Right cardiac atrium (tissue), 5 donors: Measurements from ENCODE around the gene KLKB1. TPM values are rescaled to one million over a fixed set of nuclear protein-coding genes. Genes with fewer than 3 reads are reported as not detected.
A peak's percentile ranks its signal among the peaks of the same experiment; 100 is the strongest.

Experiments
- ATAC-seq, 2 donors: fragments of 200-7000 bp; cut with Tn5 transposase; one replicate each; pipeline versions ENCODE4 v1.8.0 to v1.9.1; 2020; ENCODE audit warnings: moderate library complexity in 2 of 2, mild to moderate bottlenecking in 1 of 2
- DNase-seq, 3 donors: peaks; one replicate each; pipeline ENCODE4 v3.0.0-alpha.2; 2020
- H3K27ac ChIP-seq: one replicate; pipeline ENCODE4 v1.5.1; 2013; ENCODE audit warnings: mild to moderate bottlenecking, low read length, control low read depth, moderate library complexity
- H3K27me3 ChIP-seq: one replicate; pipeline ENCODE4 v1.6.1; 2013; ENCODE audit not compliant: control insufficient read depth, insufficient read depth
- H3K4me1 ChIP-seq: one replicate; pipeline ENCODE4 v1.6.1; 2013; ENCODE audit warnings: low read length; ENCODE audit not compliant: control insufficient read depth, insufficient read depth
- H3K4me3 ChIP-seq: one replicate; pipeline ENCODE4 v1.5.1; 2013; ENCODE audit warnings: low read length, control low read depth
- H3K9me3 ChIP-seq: one replicate; pipeline ENCODE4 v1.6.1; 2013; ENCODE audit warnings: low read length; ENCODE audit not compliant: control insufficient read depth
- WGBS: extraction: QIAGEN DNeasy Blood & Tissue Kit; methylation state at CpG from one replicate; pipeline ENCODE4 v1.1.7; 2013; 5-methylcytosine and 5-hydroxymethylcytosine counted together
- intact Hi-C, 4 donors: fragments of 100-400 bp; cut with DNase I; formaldehyde crosslinking; loops; one replicate each; pipeline versions ENCODE4 v1.11.0 to v1.14.0; 2022 to 2023
- polyA plus RNA-seq: library from polyadenylated mRNA; stranded (reverse); fragments of 200-250 nt; gene quantifications from one replicate; pipeline ENCODE4 v1.2.3, GENCODE V29; 2013
- total RNA-seq, 4 donors: library from RNA; stranded (reverse); fragmentation: NEBNext Ultra II Directional; extraction: Animal tissue kit (Norgen Biotek cat#: 25700); gene quantifications; one replicate each; pipeline ENCODE4 v1.2.1, GENCODE V29; 2021
- donor health status: healthy with polysubstance abuse.
- donor health status: DM: no; HTN: yes; CAD: no.
- donor health status: DM: no; HTN: no; CAD: no.
- donor health status: DM: no; HTN: yes; CAD: no; lungs with severe emphysema.
- donor health status: DM: yes; HTN: yes; CAD: no.

KLKB1 gene
- total and polyA plus RNA-seq, 5 donors: 0.56 to 1.7 (median 0.93) TPM

DNA sequence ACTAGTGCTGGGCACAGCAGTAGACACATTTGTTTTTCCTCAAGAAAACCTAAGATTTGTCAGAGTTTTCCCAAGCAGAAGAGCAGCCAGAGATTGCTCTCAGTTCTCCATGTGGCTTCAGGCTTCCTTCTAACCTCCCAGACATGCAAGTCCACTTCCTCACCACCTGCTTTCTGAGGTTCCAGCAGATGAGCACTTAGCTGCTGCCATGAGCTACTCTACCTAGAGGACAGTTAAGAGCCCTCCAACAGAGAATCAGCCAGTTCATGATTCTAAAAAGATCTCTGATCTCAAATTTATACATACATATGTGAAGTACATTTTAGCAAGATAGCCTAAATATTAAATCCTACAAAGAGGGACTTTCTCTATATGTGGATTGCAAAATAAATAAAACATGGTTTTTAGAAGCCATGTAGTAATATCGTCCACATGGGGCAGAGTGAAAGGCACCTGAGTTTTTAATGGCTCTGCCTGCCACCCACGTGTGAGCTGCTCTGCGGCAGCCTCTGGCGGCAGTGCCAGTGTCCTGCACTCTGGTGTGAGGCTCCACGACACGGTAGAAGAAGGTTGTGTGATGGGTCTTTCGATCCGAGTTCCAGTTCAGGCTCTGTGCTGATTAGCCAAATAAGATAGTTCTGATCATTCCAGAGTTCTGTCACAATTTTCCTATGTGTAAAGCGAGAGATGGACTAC, 25.6 kb upstream of the KLKB1 start:
- intact Hi-C loops: no loop called here

DNA sequence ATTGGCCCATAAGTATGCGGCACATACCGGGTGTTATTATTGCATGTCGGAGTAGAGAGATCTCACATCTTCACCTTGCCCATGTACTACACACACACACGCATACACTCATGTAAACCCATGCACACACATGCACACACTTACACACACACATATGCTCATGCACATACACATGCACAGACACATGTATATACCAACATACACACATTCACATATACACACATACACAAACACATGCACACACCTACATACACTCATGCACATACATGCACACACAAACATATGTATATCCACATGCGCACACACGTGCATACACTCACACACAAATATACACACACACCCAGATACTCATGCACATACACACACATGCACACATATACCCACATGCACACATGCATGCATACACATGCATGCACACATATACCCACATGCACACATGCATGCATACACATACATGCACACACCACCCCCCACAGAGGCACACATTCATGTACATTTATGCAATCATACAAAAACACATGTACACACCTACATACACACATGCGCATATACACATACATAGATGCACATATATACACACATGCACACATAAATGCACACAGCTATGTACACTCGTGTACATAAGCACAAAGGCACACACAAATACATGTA, 24.7 kb upstream of the KLKB1 start:
- WGBS: 89% methylated on average over 8 of the region's 8 CpGs
- no peak overlapping the region for H3K27ac ChIP-seq
- no peak for DNase-seq
- H3K4me1 ChIP-seq: peaks cover 4% of the 10 kb centered on the region
- H3K4me3 ChIP-seq: no peak overlapping the region
- peak in 1 of 2 donors; percentile 12 for ATAC-seq
- intact Hi-C loops: no loop called here
- H3K9me3 ChIP-seq: no peaks in the 10 kb centered on the region
- no peaks in the 10 kb centered on the region for H3K27me3 ChIP-seq

More for the DNA sequence above, 25.6 kb upstream of the KLKB1 start:
- peak overlapping the region; percentile 37 for H3K27ac ChIP-seq
- peak in 2 of 3 donors; percentile 66 to 73 for DNase-seq
- peak; percentile 57 to 72 for ATAC-seq
- H3K4me1 ChIP-seq: peaks cover 4% of the 10 kb centered on the region
- H3K27me3 ChIP-seq: no peaks in the 10 kb centered on the region
- no peak overlapping the region for H3K4me3 ChIP-seq
- 44% methylated on average over 9 of the region's 9 CpGs for WGBS
- H3K9me3 ChIP-seq: no peaks in the 10 kb centered on the region

GRCh38 chr4:186203406-186203805, 23.9 kb upstream of the KLKB1 start:
- H3K4me1 ChIP-seq: peaks cover 4% of the 10 kb centered on the region
- H3K27me3 ChIP-seq: no peaks in the 10 kb centered on the region
- H3K9me3 ChIP-seq: no peaks in the 10 kb centered on the region
- intact Hi-C loops: no loop called here
- DNase-seq: no peak
- no peak overlapping the region for H3K4me3 ChIP-seq
- H3K27ac ChIP-seq: no peak overlapping the region
- 41% methylated on average over 12 of the region's 12 CpGs for WGBS
- peak in 1 of 2 donors; percentile 40 for ATAC-seq

GRCh38 chr4:186204103-186204559, 23.2 kb upstream of the KLKB1 start:
- Histone ChIP-seq H3K4me1 (peaks cover 4% of the 10 kb centered on the region), H3K4me3 (no peak overlapping the region), H3K9me3 (no peaks in the 10 kb centered on the region), H3K27ac (no peak overlapping the region), H3K27me3 (no peaks in the 10 kb centered on the region)
- 56% methylated on average over 45 of the region's 45 CpGs for WGBS
- DNase-seq: no peak
- peak; percentile 32 to 52 for ATAC-seq
- intact Hi-C loops: no loop called here

DNA sequence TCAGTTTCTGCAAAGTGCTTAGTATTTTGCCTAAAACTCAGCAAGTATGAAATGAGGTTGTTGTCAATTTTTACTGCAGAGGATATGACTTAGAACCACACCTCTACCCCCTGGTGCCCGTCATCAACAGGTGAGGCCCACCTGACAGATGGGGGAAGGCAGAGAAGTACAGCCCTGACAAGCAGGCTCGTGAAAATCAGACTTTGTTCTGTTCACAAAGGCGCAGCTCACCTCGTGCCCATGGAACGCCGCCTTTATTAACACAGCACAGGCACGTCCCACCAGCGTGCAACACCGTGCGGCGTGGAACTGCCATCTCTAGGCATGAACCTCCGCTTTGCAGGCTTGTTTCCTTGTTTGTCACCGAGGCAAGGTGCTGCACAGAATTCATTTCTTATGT, 22.6 kb upstream of the KLKB1 start:
- no peak overlapping the region for H3K27ac ChIP-seq
- WGBS: 87% methylated on average over 13 of the region's 13 CpGs

GRCh38 chr4:186205156-186205555, 22.2 kb upstream of the KLKB1 start:
- intact Hi-C loops: no loop called here
- H3K4me3 ChIP-seq: no peak overlapping the region
- no peaks in the 10 kb centered on the region for H3K27me3 ChIP-seq
- no peaks in the 10 kb centered on the region for H3K9me3 ChIP-seq
- H3K4me1 ChIP-seq: peaks cover 4% of the 10 kb centered on the region
- ATAC-seq: no peak
- WGBS: 91% methylated on average over 8 of the region's 8 CpGs
- no peak for DNase-seq
- H3K27ac ChIP-seq: no peak overlapping the region

More for the DNA sequence above, 22.6 kb upstream of the KLKB1 start:
- DNase-seq (no peak), ATAC-seq (no peak)
- Histone ChIP-seq H3K4me3 (no peak overlapping the region), H3K9me3 (no peaks in the 10 kb centered on the region), H3K27me3 (no peaks in the 10 kb centered on the region), H3K4me1 (peaks cover 4% of the 10 kb centered on the region)
- intact Hi-C loops: no loop called here

- WGBS: 52% methylated on average over 8 of the region's 8 CpGs
- Histone ChIP-seq H3K27me3 (no peaks in the 10 kb centered on the region), H3K4me1 (no peaks in the 10 kb centered on the region), H3K27ac (no peak overlapping the region), H3K4me3 (no peak overlapping the region), H3K9me3 (no peaks in the 10 kb centered on the region)
- ATAC-seq: no peak
- no peak for DNase-seq
- intact Hi-C loops: no loop called here
Measured at GRCh38 chr4:186216465-186217024, 10.8 kb upstream of the KLKB1 start.

GRCh38 chr4:186217733-186218293, 9.5 kb upstream of the KLKB1 start:
- no peaks in the 10 kb centered on the region for H3K9me3 ChIP-seq
- H3K27me3 ChIP-seq: no peaks in the 10 kb centered on the region
- no peaks in the 10 kb centered on the region for H3K4me1 ChIP-seq
- no peak overlapping the region for H3K4me3 ChIP-seq
- WGBS: 38% methylated on average over 1 of the region's 1 CpG
- no peak for ATAC-seq
- H3K27ac ChIP-seq: no peak overlapping the region
- intact Hi-C loops: no loop called here
- DNase-seq: no peak

GRCh38 chr4:186221624-186222023, 5.7 kb upstream of the KLKB1 start:
- H3K9me3 ChIP-seq: no peaks in the 10 kb centered on the region
- H3K4me3 ChIP-seq: no peak overlapping the region
- no peaks in the 10 kb centered on the region for H3K4me1 ChIP-seq
- H3K27me3 ChIP-seq: no peaks in the 10 kb centered on the region
- no peak overlapping the region for H3K27ac ChIP-seq
- no peak for ATAC-seq
- DNase-seq: no peak
- intact Hi-C loops: no loop called here
- 87% methylated on average over 1 of the region's 1 CpG for WGBS

DNA sequence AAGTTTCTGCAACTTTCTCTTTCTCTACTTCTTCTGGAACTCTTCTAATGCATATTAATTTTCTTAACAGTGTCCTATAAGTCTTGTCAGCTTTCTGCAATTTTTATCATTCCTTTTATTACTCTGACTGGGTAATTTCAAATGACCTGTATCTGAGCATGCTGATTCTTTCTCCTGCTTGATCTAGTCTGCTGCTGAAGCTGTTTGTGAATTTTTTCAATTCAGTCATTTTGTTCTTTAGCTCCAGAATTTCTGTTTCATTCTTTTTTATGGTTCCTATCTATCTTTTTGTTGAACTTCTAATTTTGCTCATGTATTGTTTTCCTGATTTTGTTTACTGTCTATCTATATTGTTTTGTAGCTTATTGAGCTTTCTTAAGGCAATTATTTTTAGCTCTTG, 1.5 kb upstream of the KLKB1 start:
- no peak for ATAC-seq
- intact Hi-C loops: no loop called here
- H3K27ac ChIP-seq: no peak overlapping the region
- no peaks in the 10 kb centered on the region for H3K4me1 ChIP-seq
- H3K27me3 ChIP-seq: no peaks in the 10 kb centered on the region
- H3K4me3 ChIP-seq: no peak overlapping the region
- H3K9me3 ChIP-seq: no peaks in the 10 kb centered on the region
- DNase-seq: no peak

DNA sequence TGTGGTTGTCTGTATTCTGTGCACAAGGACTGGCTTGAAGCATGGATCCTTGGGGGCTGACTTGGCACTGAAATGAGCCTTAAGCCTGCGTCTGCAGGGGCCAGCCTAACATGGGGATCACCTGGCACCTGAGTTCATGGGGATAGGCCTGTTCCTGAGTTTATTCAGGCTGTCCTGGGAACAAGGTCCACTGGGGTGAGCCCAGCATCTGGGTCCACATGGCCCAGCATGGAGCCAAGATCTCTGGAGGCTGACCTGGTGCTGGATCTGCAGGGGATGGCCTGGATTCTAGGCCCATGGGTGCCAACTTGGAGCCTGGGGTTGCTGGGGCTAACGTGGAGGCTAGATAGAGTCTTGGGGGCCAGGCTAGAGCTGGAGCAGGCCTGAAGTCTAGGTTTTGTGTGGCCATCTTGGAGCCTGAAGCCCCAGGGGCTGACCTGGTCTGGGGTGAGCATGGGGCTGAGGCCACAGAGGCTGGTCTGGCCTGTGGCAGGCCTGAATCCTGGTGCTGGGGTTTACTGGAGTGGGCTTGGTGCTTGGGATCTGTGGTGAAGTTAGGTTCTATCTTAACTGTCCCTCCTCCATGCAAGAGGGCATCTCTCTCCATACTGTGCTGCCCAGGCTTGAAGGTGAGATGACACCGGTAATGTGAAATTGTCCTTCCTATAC, 652 bp upstream of the KLKB1 start:
- H3K4me1 ChIP-seq: no peaks in the 10 kb centered on the region
- intact Hi-C loops: no loop called here
- no peaks in the 10 kb centered on the region for H3K27me3 ChIP-seq
- ATAC-seq (peak in 1 of 2 donors; percentile 36), DNase-seq (no peak)
- H3K4me3 ChIP-seq: no peak overlapping the region
- H3K27ac ChIP-seq: no peak overlapping the region
- WGBS: 92% methylated on average over 3 of the region's 3 CpGs
- H3K9me3 ChIP-seq: no peaks in the 10 kb centered on the region
